ENCODE results near the gene TTI1.
"Not testable (repeated sequence)": the region's sequence is repeated elsewhere in the genome, so short reads cannot be mapped to it uniquely, and the experiment has no call there.

TTI1 gene

DNA sequence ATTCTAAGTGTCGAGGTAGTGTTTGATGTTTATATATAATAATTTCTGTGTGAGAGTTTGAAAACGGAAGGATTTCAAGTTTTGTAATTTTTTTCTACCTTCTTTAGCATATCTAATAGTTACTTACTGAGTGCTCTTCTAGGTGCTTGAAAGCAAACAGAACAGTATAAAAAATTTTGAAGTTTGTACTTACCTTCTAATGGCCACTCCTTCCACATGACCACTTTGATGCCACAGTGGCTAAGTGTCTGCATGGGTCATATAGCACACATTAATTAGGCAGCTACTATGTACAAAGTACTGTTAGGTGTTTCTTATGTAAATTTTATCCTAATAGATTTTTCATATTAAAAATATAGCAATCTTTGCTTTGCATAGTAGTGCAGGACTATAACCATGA, 21.4 kb upstream of the TTI1 start:
- no peak for DNase-seq

DNA sequence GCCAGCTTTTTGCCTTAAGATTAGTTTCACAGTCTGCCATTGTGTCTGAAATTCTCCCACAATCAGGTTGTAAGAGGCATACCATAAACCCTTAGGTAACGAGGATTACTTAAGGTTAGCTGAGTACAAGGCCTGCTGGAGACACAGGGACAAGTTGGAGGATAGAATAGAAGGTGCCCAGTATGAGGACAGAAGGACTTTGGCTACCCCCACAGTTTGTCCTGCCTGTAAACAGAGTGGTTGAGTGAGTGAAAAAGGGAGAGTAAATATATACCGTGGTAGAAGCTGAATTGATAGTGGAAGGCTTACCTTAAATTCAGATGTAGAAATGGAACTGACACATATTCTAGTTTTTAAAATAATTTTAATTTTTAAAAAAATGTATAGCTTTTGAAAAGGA, 19.6 kb upstream of the TTI1 start:
- no peak for DNase-seq

DNA sequence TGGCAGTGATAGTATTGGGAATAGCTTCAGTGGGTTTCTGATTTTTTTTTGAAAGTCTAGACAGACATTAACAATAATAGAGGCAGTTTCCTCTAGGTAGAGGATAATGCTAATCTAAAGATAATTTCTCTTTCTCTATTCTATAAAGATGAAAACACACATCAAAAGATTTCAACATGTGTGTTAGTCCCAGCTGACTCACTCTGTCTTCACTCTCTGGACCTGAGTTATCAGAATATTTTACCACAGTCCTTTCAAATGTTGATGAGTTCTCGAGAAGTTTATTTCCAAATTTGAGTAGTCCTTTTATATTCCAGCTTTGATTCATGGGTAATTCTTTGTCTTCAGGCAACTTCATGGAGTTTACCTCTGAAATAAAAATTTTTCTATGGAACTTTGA, 17.4 kb upstream of the TTI1 start:
- peak; percentile 30 for DNase-seq

DNA sequence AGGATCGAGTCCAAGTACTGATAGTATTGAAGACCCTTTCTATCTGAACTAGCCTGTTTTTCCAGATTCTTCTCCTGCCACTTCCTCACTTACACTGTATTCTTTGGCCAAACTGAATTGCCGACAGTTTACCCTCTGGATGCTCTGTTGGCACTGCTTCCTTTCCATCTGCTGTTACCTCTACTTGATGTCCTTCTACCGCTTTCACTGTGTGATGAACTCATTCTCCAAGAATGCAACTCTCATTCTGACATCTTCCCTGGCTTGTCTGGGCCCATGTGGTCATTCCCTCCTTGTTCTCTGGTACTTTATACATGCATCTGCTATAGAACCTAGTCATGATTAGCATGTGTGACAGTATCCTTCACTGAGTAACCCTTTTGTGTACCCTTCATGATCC, 16.5 kb upstream of the TTI1 start:
- peak; percentile 79 for DNase-seq

DNA sequence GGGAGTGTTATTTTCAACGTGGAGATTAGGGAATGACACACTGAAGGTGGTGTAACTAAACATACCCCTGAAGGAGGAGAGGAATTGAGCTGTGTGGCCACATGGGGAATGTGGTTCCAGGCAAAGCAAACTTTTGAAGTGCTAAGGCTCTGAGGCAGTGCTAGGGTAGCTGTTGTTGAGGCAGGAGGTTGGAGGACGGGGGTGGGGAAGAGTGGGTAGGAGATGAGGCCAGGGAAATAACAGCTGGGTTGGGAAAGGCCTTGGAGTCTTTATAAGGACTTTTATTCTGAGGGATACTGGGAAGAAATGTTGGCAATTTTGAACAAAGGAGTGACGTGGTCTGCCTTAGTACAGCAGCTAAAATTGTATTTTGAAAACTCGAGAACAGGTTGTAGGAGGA, 13.3 kb upstream of the TTI1 start:
- DNase-seq: no peak

DNA sequence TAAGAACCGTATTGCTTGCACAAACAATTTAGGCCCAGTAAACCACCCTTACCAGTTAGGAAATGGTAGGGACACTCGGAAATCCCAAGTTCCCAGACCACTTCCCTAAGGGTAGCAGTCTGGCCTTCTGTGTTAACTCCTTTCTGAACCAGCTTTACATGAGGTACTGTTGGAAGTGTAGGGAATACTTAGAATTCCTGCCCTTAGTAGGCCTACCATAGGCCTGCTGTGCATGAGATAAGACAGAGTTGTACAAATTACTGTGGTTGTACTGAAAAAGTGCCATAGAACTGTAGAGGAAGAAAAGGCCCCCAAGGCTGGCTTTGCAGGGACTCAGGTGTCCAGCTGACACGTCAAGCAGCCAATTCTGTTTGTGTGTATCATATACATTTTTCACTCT, 11.4 kb upstream of the TTI1 start:
- no peak for DNase-seq

DNA sequence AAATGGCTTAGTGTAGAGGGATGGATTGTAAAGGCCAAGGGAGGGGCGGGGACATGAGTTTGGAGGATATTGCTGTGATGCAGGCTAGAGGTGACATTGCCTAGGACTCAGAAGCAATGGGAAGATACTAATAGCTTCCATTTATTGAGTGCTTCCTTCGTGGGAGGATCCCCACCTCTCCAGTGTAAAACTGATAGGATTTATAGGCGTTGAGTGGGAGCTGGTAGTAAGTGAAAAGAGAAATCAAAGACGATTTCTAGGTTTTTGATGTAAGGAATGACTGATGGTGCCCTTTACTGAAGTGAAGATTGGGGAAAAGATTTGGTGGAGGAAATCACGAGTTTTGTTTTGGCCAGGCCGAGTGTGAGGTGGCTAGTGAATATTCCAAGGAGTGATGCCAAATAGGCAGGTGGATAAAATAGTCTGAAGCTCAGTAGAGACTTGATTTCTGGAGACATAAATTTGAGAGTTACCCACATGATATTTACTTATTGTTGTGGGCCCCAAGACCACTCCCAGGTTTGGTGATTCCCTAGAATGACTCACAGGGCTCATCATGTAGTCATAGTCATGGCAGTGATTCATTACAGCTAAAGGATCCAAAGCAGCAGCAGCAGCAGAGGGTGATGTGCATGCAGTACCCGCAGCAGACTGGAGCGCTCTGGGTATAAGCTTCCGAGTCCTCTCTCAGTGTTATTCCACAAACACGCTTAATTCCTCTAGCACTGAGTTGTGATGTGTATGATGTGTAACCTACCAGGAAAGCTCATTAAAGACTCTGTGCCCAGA, 10.4 kb upstream of the TTI1 start:
- DNase-seq: peak; percentile 69

DNA sequence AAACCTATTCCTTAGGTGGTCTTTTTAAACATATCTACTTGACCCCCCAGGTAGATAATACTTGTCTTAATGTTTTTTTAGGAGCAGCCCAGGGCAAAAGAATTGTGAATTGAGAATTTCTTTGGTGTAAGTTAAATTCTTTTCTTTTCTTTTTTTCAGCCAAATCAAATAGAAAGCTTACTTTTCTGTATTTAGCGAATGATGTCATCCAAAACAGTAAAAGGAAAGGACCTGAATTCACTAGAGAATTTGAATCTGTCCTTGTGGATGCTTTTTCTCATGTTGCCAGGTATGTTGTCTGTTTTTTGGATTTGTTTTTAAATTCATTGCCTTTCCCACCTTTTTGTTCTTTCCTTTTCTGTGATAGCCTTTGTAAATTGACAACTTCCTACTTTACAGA, 7.0 kb upstream of the TTI1 start:
- DNase-seq: no peak

DNA sequence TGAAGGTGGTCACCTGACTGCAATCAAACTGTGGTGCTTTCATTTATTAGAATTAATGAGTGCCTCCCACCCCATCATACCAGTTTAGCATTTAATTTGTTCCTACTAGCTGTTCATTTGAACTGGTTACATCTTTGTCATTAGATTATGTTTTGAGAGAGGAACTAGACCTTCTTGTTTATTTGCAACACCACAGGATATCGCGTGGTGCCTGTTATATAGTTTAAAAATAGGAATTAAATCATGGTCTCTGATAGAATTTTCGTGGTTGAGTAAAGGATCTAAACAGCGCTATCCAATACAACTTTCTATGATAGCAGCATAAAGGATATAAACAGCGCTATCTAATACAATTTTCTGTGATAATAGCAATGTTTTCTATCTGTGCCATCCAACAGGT, 3.1 kb upstream of the TTI1 start:
- no peak for DNase-seq

DNA sequence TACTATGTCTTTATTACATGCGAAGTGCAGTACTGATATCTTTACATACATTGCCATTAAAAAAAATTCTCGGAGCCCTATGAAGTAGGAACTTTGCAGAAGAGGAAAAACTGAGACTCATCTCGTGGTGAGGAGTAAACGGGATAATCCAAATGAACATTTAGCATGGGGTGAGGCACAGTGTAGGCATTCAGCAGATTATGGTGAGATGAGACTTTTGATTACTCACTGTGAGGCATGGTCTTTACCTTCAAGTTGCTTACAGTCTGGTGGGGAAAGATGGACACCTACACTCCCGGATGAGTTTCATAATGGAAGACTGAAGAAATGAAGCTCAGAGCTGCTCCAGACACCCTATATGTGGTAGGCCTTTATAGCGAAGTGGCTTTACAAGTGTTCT, 1.7 kb upstream of the TTI1 start:
- DNase-seq: no peak

DNA sequence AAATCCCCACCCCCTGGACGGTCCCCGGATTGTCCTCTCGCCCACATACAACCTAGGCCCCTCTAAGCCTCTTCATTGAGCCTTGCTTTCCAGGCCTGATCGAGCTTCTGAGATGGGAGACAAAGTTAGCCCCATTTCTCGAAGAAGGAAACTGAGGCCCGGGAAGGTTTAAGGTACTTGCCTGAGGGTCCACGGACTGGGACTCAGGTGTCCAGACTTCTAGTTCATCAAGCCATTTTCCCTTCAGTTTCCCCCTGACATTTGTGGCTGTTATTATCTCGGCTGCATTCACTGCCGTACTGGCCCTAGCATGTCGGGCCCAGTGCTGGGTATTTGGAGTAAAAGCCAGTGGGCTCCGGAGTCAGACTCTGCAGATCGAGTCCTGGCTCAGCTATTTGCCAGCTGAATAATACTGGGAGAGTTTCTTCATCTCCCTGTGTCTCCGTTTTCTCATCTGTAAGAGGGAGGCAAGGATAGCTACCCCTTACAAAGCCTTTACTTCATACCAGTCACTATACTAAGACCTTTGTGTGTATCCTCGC, 923 bp upstream of the TTI1 start:
- DNase-seq: no peak

DNA sequence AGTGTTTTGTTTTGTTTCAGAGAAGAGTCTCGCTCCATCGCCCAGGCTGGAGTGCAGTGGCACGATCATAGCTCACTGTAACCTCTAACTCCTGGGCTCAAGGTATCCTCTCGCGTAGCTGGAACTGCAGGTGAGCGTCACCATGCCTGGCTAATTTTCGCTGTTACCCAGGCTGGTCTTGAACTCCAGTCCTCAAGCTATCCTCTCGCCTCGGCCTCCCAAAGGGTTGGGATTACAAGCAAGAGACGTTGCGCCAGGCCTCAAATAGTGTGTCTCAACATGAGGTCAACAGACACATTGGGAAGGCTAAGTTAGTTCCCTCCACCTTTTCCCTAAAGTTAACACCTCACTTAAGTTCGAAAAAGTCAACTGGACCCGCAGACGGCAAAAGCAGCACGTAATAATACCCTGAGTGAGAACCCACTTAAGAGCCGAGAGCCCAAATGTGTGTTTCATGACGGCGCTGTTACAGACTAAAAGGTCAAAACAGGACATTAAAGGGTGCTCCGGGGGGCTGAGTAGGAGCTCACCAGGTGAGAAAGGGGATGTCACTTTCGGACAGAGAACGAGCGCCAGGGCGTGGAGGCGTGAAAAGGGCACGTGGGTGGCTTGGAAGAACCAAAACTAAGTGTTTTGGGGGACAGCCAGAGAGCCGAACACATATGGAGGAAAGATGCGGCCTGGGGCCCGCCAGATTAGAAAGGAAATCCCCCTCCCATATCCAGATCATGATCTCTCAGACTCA, 499 bp downstream of the TTI1 start:
- DNase-seq: no peak

DNA sequence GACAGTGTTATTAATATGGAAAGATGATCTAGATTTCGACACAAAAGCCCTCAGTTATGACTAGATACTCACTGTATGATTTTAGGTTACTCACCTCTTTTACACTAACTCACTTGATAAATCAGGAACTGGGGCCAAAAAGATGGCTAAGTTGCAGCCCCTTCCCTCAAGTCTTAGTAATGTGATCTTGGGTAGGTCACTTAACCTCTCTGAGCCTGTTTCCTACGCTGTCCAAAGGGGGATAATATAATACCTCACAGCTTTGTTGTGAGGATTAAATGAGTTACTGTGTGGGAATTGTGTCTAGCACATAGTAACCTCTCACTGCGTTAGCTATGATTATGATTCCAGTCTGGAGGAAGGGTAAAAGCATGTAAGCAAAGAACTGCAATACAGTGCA, 1.3 kb downstream of the TTI1 start:
- no peak for DNase-seq

DNA sequence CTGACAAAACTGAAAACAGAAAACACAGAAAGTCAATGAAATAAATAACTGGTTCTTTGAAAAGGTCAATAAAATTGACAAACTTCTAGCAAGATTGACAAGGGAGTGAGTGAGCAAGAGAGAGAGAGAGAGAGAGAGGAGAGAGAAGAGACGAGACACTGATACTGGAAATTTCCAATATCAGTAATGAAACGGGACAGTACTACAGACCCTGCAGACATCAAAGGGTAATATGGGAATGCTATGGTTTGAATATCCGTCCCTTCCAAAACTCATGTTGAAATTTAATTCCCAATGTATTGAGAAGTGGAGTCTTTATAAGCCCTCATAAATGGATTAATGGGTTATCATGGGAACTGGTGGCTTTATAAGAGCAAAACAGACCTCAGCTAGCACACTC, 3.8 kb downstream of the TTI1 start:
- no peak for DNase-seq

DNA sequence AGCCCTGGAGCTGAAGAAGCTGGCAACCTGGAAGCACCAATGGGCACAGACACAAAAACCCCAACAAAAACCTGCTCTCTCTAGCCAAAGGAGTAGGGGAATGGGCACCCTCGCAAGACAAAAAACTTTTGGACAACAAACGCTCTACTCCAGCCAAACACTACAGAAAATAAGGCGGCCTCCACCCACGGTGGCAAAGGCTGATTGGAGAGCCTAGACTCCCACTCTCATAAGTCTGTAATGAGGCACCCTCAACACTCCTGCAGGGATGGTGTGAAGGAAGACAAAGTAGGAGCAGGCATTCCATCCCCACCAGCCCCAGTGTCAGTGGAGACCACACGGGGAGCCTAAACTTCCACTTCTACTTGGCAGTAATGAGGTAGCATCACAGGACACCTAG, 8.8 kb downstream of the TTI1 start:
- no peak for DNase-seq

DNA sequence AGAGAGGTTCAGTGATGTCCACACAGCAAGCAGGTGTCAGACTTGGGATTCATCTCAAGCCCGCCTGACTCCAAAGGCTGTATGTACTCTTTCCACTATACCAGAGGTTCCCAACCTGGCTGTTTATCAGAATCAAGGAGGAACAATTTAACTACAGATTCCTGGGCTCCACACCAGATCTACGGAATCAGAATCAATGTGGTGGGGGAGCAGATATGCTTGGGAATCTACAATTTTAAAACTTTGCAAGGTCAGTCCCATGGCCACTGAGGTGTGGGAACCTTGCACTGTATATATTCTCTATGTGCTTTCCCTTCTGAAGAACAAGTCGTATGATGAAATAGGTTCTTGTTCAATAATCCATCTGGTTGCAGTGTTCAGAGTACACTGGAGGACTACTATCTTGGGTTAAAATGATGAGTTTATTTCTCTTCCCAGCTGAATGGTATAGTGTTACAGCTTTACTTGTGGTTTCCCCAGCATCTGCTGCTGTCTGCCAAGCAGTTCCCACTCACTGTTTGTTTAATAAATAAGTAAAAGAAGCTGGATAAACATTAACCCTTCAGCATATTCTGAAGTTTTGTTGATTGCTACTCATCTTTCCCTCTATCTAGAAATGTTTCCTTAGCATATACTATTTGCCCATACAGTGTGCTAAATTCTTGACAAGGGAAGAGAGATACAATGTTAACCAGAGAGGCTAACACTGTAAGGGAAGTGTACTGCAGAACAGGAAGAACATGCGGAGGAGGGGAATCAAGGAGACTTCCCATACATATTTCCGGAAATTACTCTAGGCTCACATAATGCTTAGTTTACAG, 9.9 kb downstream of the TTI1 start:
- DNase-seq: peak; percentile 67

DNA sequence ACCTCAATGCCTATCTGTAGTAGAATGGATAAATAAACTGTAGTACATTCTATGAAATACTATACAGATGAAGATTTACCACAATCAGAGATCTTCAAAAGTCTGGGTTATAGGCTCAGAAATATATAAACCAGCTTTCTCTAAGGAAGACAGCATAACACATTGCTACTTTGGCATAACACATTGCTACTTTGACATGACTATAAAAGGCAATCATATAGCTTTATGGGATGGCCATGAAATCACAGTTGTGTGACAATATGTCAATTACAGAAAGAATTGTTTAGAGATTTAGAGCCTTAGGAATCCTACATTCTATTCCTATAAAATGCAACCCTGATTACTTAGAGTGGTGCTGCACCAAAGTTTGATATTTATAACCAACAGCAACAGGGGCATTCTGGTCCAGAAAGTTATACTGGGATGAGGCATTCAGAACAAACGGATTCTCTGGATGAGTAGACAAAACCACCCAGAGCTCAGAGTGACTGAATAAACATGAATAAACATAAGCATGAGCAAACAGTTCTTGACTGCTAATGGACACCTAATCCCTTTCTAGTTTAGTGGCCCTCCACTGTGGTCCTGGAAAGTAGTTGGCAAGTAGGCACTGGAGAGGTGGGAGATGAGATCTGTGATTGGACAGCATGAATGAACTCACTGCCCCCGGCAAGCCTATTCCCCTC, 12.0 kb downstream of the TTI1 start:
- no peak for DNase-seq

DNA sequence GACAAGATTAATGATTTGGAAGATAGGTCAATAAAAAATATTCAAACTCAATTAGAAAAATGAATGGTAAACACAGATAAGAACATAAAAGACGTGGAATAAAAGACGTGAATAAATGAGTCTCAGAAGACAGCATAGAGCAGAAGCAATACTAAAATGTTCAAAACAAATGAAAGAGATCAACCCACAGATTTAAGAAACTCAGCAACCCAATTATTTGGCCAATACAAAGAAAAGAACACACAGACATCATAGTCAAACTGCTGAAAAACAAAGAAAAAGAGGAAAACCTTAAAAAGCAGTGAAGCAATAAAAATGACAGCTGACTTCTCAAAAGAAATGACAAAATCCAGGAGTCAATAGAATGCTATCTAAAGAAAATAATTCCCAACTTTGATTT, 14.9 kb downstream of the TTI1 start:
- DNase-seq: no peak

DNA sequence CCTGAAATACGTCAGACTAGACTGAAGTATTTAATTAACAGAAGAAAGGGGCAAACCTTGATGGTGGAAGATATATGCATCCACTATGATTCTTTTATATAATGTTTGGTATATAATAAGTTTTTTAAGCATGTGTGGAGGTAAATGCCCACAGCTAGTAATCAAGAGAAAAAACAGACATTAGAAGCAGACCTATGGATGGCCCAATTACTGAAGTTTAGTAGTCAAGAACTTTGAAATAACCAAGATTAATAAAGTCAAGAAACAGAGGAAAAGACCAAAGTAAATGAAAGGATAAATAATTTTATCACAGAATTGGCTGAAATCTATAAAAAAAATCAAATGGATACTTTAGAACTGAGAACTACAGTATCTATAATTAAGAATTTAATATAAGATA, 15.3 kb downstream of the TTI1 start:
- DNase-seq: no peak

DNA sequence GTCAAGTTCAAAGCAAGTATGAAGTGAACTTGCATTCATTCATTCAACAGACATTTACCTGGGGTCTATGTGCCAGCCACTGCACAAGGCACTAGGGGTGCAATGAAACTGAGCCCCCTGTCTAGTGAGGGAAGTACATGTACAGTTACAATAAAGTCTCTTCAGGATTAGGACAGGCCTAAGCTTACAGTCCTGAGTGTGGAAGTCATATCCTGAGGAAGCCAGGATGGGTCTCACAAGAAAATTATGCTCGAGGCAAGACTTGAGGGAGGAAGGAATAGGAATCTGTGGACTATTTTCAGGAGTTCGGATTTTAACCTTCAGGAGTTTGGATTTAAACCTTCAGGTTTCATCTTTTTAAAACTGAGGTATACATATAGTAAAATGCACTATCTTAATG, 19.4 kb downstream of the TTI1 start:
- DNase-seq: no peak

DNA sequence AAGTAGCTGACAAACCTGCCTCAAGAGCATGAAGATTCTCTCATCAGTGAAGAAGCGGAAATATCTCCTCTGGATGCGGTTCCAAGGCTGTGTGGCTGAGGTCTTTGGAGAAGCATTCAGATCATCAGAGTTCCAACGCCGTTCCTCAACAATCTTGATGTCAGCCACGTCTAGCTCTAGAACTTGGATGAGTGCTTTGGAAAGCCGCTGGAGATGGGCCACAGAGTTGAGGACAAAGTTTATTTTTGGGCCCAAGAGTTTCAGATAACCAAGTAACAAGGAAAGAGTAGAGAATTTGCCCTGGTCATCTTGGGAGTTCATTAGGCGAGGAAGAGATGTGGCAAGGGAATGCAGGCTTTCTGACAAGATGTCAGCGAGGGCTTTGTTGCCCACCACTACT, 20.9 kb downstream of the TTI1 start:
- no peak for DNase-seq

DNA sequence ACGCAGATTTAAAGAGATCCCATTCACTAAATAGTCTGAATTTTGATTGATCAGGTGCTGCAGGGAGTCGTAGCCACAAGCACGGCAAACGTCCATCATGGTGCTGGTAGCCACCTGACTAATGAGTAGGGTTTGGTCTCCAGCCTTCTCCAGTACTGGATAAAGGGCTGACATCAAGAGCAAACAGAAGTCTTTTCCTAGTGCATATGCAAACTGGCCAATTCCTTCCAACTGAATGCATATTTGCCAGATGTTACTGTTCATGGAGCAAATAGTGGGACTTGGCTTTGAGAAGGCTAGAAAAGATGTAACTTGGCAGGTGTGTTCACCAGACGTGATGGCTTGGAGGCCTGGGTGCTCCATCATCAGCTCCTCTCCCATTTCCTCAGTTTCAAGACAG, 21.6 kb downstream of the TTI1 start:
- DNase-seq: no peak

DNA sequence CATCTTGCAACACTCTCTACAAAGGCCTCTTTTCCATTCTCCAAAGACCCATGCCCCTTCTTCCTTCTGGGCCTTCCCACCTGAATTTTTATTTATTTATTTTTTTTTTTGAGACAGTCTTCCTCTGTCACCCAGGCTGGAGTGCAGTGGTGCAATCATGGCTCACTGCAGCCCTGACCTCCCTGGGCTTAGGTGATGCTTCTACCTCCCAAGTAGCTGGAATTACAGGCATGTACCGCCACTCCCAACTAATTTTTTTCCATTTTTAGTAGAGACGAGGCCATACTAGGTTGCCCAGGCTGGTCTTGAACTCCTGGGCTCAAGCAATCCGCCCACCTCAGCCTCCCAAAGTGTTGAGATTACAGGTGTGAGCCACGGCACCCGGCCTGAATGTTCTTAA, 23.8 kb downstream of the TTI1 start:
- DNase-seq: not testable (repeated sequence)
